Stimulated activated naive B cell treated with anti-CD40 and anti-IgM and Interleukin-4, amounts not matched to agents 10 μg/mL and 1 μg/mL and 100 μg/mL, for 72 hours (primary cell): ENCODE measurements around the gene ACTL6A.
"Not testable (repeated sequence)": the region's sequence is repeated elsewhere in the genome, so short reads cannot be mapped to it uniquely, and the experiment has no call there.

ENCODE experiments used
- ATAC-seq, 2 donors: fragments of 150-1000 bp; cut with Tn5 transposase; replicated peaks; 2 replicates each; pipeline ENCODE4 v1.10.0; 2021; ENCODE audit warnings: moderate library complexity in 1 of 2
- DNase-seq: peaks from one replicate; pipeline ENCODE4 v3.0.0; 2021
- H3K27ac Mint-ChIP-seq: one replicate; pipeline ENCODE4 v1.8.0; 2022; ENCODE audit warnings: mild to moderate bottlenecking, mixed read lengths
- H3K27me3 Mint-ChIP-seq, 2 donors: one replicate each; pipeline ENCODE4 v1.8.0; 2022; ENCODE audit warnings: mixed read lengths in 2 of 2
- H3K36me3 Mint-ChIP-seq, 2 donors: one replicate each; pipeline ENCODE4 v1.8.0; 2022; ENCODE audit warnings: mixed read lengths in 2 of 2, mild to moderate bottlenecking in 1 of 2
- H3K4me1 Mint-ChIP-seq, 2 donors: one replicate each; pipeline ENCODE4 v1.8.0; 2022; ENCODE audit warnings: mixed read lengths in 2 of 2, mild to moderate bottlenecking in 1 of 2
- H3K4me3 Mint-ChIP-seq, 2 donors: one replicate each; pipeline ENCODE4 v1.8.0; 2022; ENCODE audit warnings: mild to moderate bottlenecking in 2 of 2, mixed read lengths in 2 of 2, moderate library complexity in 1 of 2
- H3K9me3 Mint-ChIP-seq, 2 donors: one replicate each; pipeline ENCODE4 v1.8.0; 2022; ENCODE audit warnings: mixed read lengths in 2 of 2, mild to moderate bottlenecking in 1 of 2

ACTL6A gene

GRCh38 chr3:179562591-179563270 is at the start of gene ACTL6A:
Gene ACTL6A (plus strand): TSS chr3:179562926. CDS start chr3:179563093, 167 bp downstream.
- H3K4me3 Mint-ChIP-seq: peak within 1 kb of the TSS; percentile 87 to 98
- H3K27me3 Mint-ChIP-seq: no peaks in the 10 kb centered on the region
- peaks cover 0 to 4% of the 10 kb centered on the region in 2 donors for H3K36me3 Mint-ChIP-seq
- DNase-seq (peak; percentile 99), ATAC-seq (peak; percentile 94 to 95)
- H3K27ac Mint-ChIP-seq: peak within 1 kb of the TSS; percentile 99
- peaks cover 19 to 27% of the 10 kb centered on the region in 2 donors for H3K4me1 Mint-ChIP-seq
- H3K9me3 Mint-ChIP-seq: no peaks in the 10 kb centered on the region

DNA sequence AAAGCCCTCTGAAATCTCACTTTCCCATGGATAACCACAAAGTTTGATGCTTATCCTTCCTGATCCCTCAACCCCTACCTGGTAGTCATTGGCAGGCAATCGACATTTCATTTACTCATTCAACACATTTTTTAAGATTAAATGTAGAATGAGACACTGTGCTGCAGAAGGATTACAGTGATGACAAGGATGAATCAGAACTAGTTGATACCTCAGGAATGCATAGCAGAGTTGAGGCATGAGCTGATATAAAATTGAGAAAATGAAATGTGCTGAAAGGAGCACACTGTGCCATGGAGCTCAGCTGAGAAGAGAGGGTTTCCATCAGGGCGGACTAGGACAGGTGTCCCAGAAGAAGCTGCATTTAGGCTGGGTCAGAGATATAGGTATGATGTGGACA is 48.9 kb upstream of the ACTL6A start:
- H3K27me3 Mint-ChIP-seq: peaks cover 0 to 8% of the 10 kb centered on the region in 2 donors
- no peaks in the 10 kb centered on the region for H3K4me1 Mint-ChIP-seq
- H3K27ac Mint-ChIP-seq: no peak overlapping the region
- peaks cover 18 to 21% of the 10 kb centered on the region in 2 donors for H3K9me3 Mint-ChIP-seq
- no peak for DNase-seq
- ATAC-seq: no peak
- peaks cover 9 to 20% of the 10 kb centered on the region in 2 donors for H3K36me3 Mint-ChIP-seq
- no peak overlapping the region for H3K4me3 Mint-ChIP-seq

DNA sequence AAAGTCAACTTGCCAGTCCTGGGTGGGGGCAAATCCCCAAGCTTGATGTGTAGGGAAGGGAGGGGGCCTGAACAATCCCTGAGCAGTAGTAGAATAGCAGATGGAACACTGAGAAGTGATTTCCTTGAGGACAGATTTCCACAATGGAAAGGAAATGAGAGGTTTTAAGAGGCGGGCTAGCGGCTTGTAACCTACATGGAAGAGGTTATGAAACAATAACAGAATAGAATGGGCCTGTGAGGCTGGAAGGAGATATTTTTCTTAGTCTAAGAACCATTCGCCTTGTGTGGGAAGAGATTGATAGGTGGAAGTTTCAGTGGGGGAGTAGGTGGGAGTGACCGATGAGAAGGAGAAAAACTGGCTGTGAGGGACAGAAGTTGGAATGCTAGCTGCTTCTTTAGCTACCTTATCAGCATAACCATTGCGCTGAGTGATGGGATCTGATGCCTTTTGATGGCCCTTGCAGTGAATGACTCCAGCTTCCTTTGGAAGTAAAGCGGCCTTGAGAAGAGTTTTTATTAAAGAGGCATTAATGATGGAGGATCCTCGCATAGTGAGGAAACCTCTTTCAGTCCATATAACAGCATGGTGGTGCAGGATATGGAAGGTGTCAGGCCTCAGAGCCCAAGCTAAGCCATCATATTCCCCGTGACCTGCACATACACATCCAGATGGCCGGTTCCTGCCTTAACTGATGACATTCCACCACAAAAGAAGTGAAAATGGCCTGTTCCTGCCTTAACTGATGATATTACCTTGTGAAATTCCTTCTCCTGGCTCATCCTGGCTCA is 46.1 kb upstream of the ACTL6A start:
- not testable (repeated sequence) for H3K27ac Mint-ChIP-seq, H3K4me1 Mint-ChIP-seq, DNase-seq, H3K27me3 Mint-ChIP-seq, H3K4me3 Mint-ChIP-seq, ATAC-seq
- Mint-ChIP-seq H3K36me3 (peaks cover 9 to 20% of the 10 kb centered on the region in 2 donors), H3K9me3 (peaks cover 18 to 21% of the 10 kb centered on the region in 2 donors)

GRCh38 chr3:179526482-179526881 is 36.2 kb upstream of the ACTL6A start:
- DNase-seq (no peak), ATAC-seq (no peak)
- Mint-ChIP-seq H3K27me3 (peaks cover 0 to 14% of the 10 kb centered on the region in 2 donors), H3K9me3 (no peaks in the 10 kb centered on the region), H3K36me3 (no peaks in the 10 kb centered on the region), H3K4me1 (no peaks in the 10 kb centered on the region), H3K27ac (no peak overlapping the region), H3K4me3 (no peak overlapping the region)

DNA sequence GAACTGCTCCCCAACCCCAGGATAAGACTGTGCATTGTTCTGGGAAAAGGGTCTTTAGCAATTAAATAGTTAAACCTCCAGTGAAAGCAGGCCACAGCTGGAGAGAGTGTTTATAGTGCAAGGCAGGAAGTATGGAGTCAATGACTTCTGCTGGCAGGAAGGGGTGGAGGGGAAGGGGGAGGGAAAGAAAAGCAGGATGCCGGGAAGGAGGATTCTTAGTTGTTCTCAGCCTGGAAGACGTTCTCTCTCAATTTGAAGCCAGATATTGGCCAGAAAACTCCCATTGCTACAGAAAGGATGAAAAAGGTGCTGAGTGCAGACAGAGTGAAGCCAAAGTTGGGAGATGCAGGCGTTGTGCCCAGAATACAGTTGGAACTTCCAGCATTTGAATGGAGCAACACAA is 35.7 kb upstream of the ACTL6A start:
- ATAC-seq: no peak
- no peak overlapping the region for H3K4me3 Mint-ChIP-seq
- H3K27me3 Mint-ChIP-seq: peaks cover 0 to 14% of the 10 kb centered on the region in 2 donors
- no peaks in the 10 kb centered on the region for H3K9me3 Mint-ChIP-seq
- H3K27ac Mint-ChIP-seq: no peak overlapping the region
- H3K36me3 Mint-ChIP-seq: no peaks in the 10 kb centered on the region
- no peaks in the 10 kb centered on the region for H3K4me1 Mint-ChIP-seq
- no peak for DNase-seq

GRCh38 chr3:179528772-179529171 is 34.0 kb upstream of the ACTL6A start:
- ATAC-seq (no peak), DNase-seq (no peak)
- H3K27me3 Mint-ChIP-seq: peaks cover 0 to 14% of the 10 kb centered on the region in 2 donors
- no peak overlapping the region for H3K4me3 Mint-ChIP-seq
- H3K27ac Mint-ChIP-seq: no peak overlapping the region
- H3K4me1 Mint-ChIP-seq: no peaks in the 10 kb centered on the region
- H3K9me3 Mint-ChIP-seq: no peaks in the 10 kb centered on the region
- no peaks in the 10 kb centered on the region for H3K36me3 Mint-ChIP-seq

DNA sequence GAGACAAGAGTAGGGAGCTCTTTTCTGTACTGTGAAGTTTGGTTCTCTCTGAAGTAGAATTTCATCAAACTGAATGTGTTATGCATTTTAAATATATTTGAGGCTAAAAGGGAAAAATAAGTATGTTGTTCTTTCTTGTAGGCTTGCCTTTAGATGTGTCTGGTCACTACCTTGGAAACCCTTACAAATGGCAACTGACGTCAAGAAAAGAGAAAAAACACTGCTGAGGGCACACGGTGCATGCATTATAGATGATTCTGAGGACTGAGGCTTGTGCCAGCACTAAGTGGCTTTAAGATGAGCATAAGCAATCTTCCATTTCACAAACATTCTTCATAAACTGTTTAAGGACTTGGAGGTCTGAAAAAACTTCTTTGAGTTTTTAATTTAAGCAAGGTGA is 31.1 kb upstream of the ACTL6A start:
- Mint-ChIP-seq H3K4me3 (no peak overlapping the region), H3K9me3 (no peaks in the 10 kb centered on the region), H3K36me3 (no peaks in the 10 kb centered on the region), H3K27me3 (peaks cover 0 to 9% of the 10 kb centered on the region in 2 donors), H3K4me1 (no peaks in the 10 kb centered on the region), H3K27ac (no peak overlapping the region)
- DNase-seq (no peak), ATAC-seq (no peak)

DNA sequence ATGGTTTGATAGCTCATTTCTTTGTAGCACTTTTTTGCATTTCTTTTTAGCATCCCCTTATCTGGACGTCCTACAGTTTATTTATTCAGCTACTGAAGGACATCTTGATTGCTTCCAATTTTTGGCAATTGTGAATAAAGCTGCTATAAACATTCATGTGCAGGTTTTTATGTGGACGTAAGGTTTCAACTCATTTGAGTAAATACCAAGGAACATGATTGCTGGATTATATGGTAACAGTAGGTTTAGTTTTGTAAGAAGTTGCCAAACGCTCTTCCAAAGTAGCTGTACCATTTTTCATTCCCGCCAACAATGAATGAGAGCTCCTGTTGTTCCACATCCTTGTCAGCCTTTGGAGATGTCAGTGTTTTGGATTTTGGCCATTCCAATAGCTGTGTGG is 29.5 kb upstream of the ACTL6A start:
- DNase-seq (no peak), ATAC-seq (no peak)
- Mint-ChIP-seq H3K9me3 (no peaks in the 10 kb centered on the region), H3K27ac (no peak overlapping the region), H3K4me3 (no peak overlapping the region), H3K4me1 (no peaks in the 10 kb centered on the region), H3K27me3 (peaks cover 0 to 9% of the 10 kb centered on the region in 2 donors), H3K36me3 (no peaks in the 10 kb centered on the region)

DNA sequence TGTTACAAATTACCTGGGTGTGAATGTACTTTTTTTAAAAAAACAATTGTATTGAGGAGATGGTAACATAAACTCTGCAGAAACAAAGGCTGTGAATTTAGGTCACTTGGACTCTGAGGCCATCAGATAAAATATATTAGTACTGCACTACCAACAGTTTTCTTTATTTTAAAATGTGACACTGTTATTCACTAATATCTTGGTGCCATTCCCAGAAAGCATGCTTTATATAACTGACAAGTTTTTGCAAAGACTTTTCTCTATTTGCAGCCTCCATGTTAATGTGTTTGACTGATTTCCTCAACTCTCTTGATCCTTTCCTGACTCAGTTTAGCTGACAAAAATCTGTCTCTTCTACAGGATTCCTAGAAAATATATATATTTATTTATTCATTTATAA is 26.5 kb upstream of the ACTL6A start:
- Mint-ChIP-seq H3K9me3 (no peaks in the 10 kb centered on the region), H3K36me3 (no peaks in the 10 kb centered on the region), H3K27ac (no peak overlapping the region), H3K4me1 (no peaks in the 10 kb centered on the region), H3K4me3 (no peak overlapping the region), H3K27me3 (peaks cover 9% of the 10 kb centered on the region in 2 donors)
- DNase-seq: no peak
- ATAC-seq: no peak

- Mint-ChIP-seq H3K27me3 (peaks cover 7 to 16% of the 10 kb centered on the region in 2 donors), H3K4me1 (no peaks in the 10 kb centered on the region), H3K36me3 (no peaks in the 10 kb centered on the region), H3K9me3 (no peaks in the 10 kb centered on the region), H3K27ac (no peak overlapping the region), H3K4me3 (no peak overlapping the region)
- no peak for DNase-seq
- ATAC-seq: no peak
Measured at GRCh38 chr3:179541094-179541493, 21.6 kb upstream of the ACTL6A start.

GRCh38 chr3:179541596-179541995 is 21.1 kb upstream of the ACTL6A start:
- Mint-ChIP-seq H3K27ac (no peak overlapping the region), H3K4me3 (no peak overlapping the region), H3K27me3 (peaks cover 7 to 16% of the 10 kb centered on the region in 2 donors), H3K9me3 (no peaks in the 10 kb centered on the region), H3K36me3 (no peaks in the 10 kb centered on the region), H3K4me1 (no peaks in the 10 kb centered on the region)
- ATAC-seq: no peak
- DNase-seq: no peak

DNA sequence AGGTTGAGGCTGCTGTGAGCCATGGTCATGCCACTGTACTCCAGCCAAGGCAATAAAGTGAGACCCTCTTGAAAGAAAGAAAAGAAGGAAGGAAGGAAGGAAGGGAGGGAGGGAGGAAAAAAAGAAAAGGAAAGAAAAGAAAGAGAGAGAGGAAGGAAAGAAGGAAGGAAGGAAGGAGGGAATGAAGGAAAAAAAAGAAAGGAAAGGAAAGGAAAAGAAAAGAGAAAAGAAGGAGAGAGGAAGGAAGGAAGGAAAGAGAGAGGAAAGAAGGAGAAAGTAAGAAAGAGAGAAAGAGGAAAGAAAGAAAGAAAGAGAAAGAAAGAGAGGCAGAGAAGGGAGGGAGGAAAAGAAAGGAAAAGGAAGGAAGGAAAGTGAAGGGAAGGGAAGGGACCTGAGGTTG is 20.4 kb upstream of the ACTL6A start:
- Mint-ChIP-seq H3K9me3 (no peaks in the 10 kb centered on the region), H3K4me3 (no peak overlapping the region), H3K27ac (no peak overlapping the region), H3K27me3 (peaks cover 7 to 16% of the 10 kb centered on the region in 2 donors), H3K4me1 (no peaks in the 10 kb centered on the region), H3K36me3 (no peaks in the 10 kb centered on the region)
- no peak for DNase-seq
- ATAC-seq: no peak

GRCh38 chr3:179544981-179545645 is 17.6 kb upstream of the ACTL6A start:
- ATAC-seq (no peak), DNase-seq (no peak)
- Mint-ChIP-seq H3K27ac (no peak overlapping the region), H3K4me1 (no peaks in the 10 kb centered on the region), H3K36me3 (no peaks in the 10 kb centered on the region), H3K27me3 (peaks cover 7 to 11% of the 10 kb centered on the region in 2 donors), H3K4me3 (no peak overlapping the region), H3K9me3 (no peaks in the 10 kb centered on the region)

DNA sequence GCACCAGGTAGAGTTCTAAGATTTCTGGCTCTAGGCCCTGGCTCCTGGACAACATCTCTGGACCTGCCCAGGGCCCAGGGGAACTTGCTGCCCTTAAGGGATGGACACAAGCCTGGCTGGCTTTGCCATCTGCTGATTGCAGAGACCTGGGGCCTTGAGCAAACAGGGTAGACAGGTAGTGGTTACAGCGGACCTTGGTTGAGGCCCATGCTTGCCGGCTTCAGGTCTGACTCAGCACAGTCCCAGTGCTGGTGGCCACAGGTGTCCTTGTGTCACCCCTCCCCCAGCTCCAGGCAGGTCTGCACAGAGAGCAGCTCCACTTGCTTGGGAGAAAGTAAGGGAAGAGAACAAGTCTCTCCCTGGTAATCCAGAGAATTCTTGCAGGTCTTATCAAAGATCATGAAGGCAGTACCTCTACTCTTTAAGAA is 15.9 kb upstream of the ACTL6A start:
- Mint-ChIP-seq H3K9me3 (no peaks in the 10 kb centered on the region), H3K27me3 (peaks cover 7% of the 10 kb centered on the region in 2 donors), H3K27ac (no peak overlapping the region), H3K4me1 (no peaks in the 10 kb centered on the region), H3K4me3 (no peak overlapping the region), H3K36me3 (no peaks in the 10 kb centered on the region)
- DNase-seq: no peak
- ATAC-seq: no peak
